B cell (primary cell): ENCODE measurements around the gene CCDC178. TPM values are rescaled to one million over a fixed set of nuclear protein-coding genes. Genes with fewer than 3 reads are reported as not detected.

Experiments
- ATAC-seq: fragments of 200-7000 bp; cut with Tn5 transposase; one replicate; pipeline ENCODE4 v1.10.0; 2021; ENCODE audit warnings: low read depth, mild to moderate bottlenecking, moderate number of reproducible peaks, moderate library complexity
- CTCF ChIA-PET: fragments of 350-600 bp; sonication (Branson Sonifier 250); formaldehyde crosslinking; loops from one replicate; lab custom pipeline; 2021; ENCODE audit warnings: antibody characterized with exemption, inconsistent platforms; lab: Charles Lee
- POLR2A ChIA-PET: fragments of 350-600 bp; sonication (Branson Sonifier 250); formaldehyde crosslinking; loops from one replicate; lab custom pipeline; 2021; ENCODE audit warnings: antibody characterized with exemption; lab: Charles Lee
- DNase-seq: peaks from one replicate; pipeline ENCODE4 v3.0.0; 2013
- H2AFZ ChIP-seq: 2 replicates; pipeline ENCODE4 v1.6.1; 2012; ENCODE audit warnings: mild to moderate bottlenecking, low read depth, low read length; ENCODE audit not compliant: insufficient read depth, poor library complexity, severe bottlenecking
- H3K27ac ChIP-seq, 2 donors: 1 replicate in 1 of 2; 2 replicates in 1 of 2; pipeline ENCODE4 v1.5.1; 2012 to 2013; ENCODE audit warnings: low read length in 2 of 2, mild to moderate bottlenecking in 2 of 2, moderate library complexity in 1 of 2
- H3K27me3 ChIP-seq, 4 experiments: fragments of 200-600 bp in 1 of 4; sonication (generic) in 1 of 4; replicated peaks in 1 of 4; 1 replicate in 2 of 4; 2 replicates in 2 of 4; pipeline versions ENCODE4 v1.6.1 to v1.7.0; 2013 to 2016; ENCODE audit warnings: low read length in 3 of 4, mild to moderate bottlenecking in 2 of 4, mixed read lengths in 1 of 4, moderate library complexity in 1 of 4; ENCODE audit not compliant: insufficient read depth in 4 of 4, control insufficient read depth in 3 of 4; ENCODE audit errors: control extremely low read depth in 1 of 4
- H3K36me3 ChIP-seq, 2 experiments: replicated peaks in 1 of 2; 1 replicate in 1 of 2; 2 replicates in 1 of 2; pipeline versions ENCODE4 v1.6.1 to v1.7.1; 2013; ENCODE audit warnings: low read length in 1 of 2; ENCODE audit not compliant: insufficient read depth in 2 of 2, control insufficient read depth in 1 of 2; ENCODE audit errors: control extremely low read depth in 1 of 2, extremely low read depth in 1 of 2
- H3K4me1 ChIP-seq, 2 donors: fragments of 200-600 bp in 1 of 2; sonication (generic) in 1 of 2; 1 replicate in 1 of 2; 2 replicates in 1 of 2; pipeline versions ENCODE4 v1.5.1 to v1.6.1; 2013 to 2017; ENCODE audit warnings: low read length in 2 of 2; ENCODE audit not compliant: control insufficient read depth in 2 of 2, insufficient read depth in 2 of 2
- H3K4me2 ChIP-seq: replicated peaks from 2 replicates; pipeline ENCODE3; 2012; ENCODE audit warnings: mild to moderate bottlenecking, low read depth, low read length; ENCODE audit not compliant: poor library complexity, severe bottlenecking
- H3K4me3 ChIP-seq, 5 experiments: fragments of 200-600 bp in 1 of 5; sonication (generic) in 1 of 5; 1 replicate in 3 of 5; 2 replicates in 2 of 5; pipeline versions ENCODE4 v1.5.1 to v1.7.0; 2011 to 2016; ENCODE audit warnings: low read length in 4 of 5, mild to moderate bottlenecking in 4 of 5, low read depth in 2 of 5, control low read depth in 1 of 5, moderate library complexity in 1 of 5; ENCODE audit not compliant: insufficient read depth in 1 of 5; ENCODE audit errors: control extremely low read depth in 1 of 5, extremely low read depth in 1 of 5
- H3K79me2 ChIP-seq: fragments of 200-600 bp; sonication (generic); one replicate; pipeline ENCODE4 v1.6.0; 2016; ENCODE audit warnings: low read length; ENCODE audit not compliant: control insufficient read depth, insufficient read depth
- H3K9ac ChIP-seq: fragments of 200-600 bp; sonication (generic); 2 replicates; pipeline ENCODE4 v1.6.1; 2017; ENCODE audit warnings: mild to moderate bottlenecking, low read length, moderate library complexity
- H3K9me3 ChIP-seq, 3 donors: one replicate each; pipeline versions ENCODE4 v1.6.1 to v1.7.1; 2013; ENCODE audit warnings: low read length in 2 of 3; ENCODE audit not compliant: control insufficient read depth in 2 of 3, insufficient read depth in 1 of 3; ENCODE audit errors: control extremely low read depth in 1 of 3
- H4K20me1 ChIP-seq: 2 replicates; pipeline ENCODE4 v1.6.0; 2012; ENCODE audit warnings: mild to moderate bottlenecking, low read length; ENCODE audit not compliant: insufficient read depth, control insufficient read depth, poor library complexity, severe bottlenecking
- H3K27ac Mint-ChIP-seq: one replicate; pipeline ENCODE4 v1.8.0; 2021; ENCODE audit warnings: mixed read lengths
- H3K27me3 Mint-ChIP-seq: one replicate; pipeline ENCODE4 v1.8.0; 2021; ENCODE audit warnings: mixed read lengths
- H3K4me1 Mint-ChIP-seq: one replicate; pipeline ENCODE4 v1.8.0; 2021; ENCODE audit warnings: mixed read lengths
- H3K4me3 Mint-ChIP-seq: one replicate; pipeline ENCODE4 v1.8.0; 2021; ENCODE audit warnings: mixed read lengths
- H3K9me3 Mint-ChIP-seq: one replicate; pipeline ENCODE4 v1.8.0; 2022; ENCODE audit warnings: mixed read lengths; ENCODE audit not compliant: insufficient read depth
- EZH2 ChIP-seq: IDR thresholded peaks from 2 replicates; pipeline ENCODE4 v1.6.1; 2012; ENCODE audit warnings: borderline replicate concordance, low read depth, mild to moderate bottlenecking, moderate library complexity, low read length; ENCODE audit not compliant: insufficient read depth, poor library complexity, severe bottlenecking
- WGBS: methylation state at CpG from one replicate; pipeline ENCODE4 v1.1.5; 2013; ENCODE audit warnings: missing lambda C conversion rate; ENCODE audit not compliant: insufficient coverage; 5-methylcytosine and 5-hydroxymethylcytosine counted together
- intact Hi-C: fragments of 100-400 bp; cut with micrococcal nuclease; formaldehyde crosslinking; loops from one replicate; pipeline ENCODE4 v1.10.0; 2022
- polyA plus RNA-seq: library from polyadenylated mRNA; depleted of rRNA; stranded (reverse); fragments of >200 nt; gene quantifications from 2 replicates; pipeline ENCODE4 v1.2.3, GENCODE V29; 2012
- total RNA-seq, 2 donors: library from RNA; stranded (reverse); fragments of 120-200 nt in 1 of 2; gene quantifications; 1 replicate in 1 of 2; 2 replicates in 1 of 2; pipeline versions ENCODE4 v1.2.3 to v1.2.4, GENCODE V29; 2013 to 2022
- TF ChIP-seq, protein P1 (sequence below): fragments of 200-600 bp; IDR thresholded peaks from one replicate; pipeline ENCODE4 v1.8.0; 2022; ENCODE audit warnings: antibody characterized with exemption, mild to moderate bottlenecking

The CCDC178 gene
- total and polyA plus RNA-seq, 2 donors (not counting 1 experiment from before 2014, with no cell fraction given): not detected

DNA sequence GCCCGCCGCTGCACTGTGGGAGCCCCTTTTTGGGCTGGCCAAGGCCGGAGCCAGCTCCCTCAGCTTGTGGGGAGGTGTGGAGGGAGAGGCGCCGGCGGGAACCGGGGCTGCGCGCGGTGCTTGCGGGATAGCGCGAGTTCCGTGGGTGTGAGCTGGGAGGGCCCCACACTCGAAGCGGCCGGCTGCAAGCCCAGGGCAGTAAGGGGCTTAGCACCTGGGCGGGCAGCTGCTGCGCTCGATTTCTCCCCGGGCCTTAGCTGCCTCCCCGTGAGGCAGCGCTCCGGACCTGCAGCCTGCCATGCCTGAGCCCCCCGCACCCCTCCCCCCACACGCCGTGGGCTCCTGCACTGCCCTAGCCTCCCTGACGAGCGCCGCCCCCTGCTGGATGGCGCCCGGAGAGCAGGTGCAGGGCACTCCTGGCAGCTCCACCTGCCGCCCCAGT is 124.4 kb downstream of the CCDC178 start:
- Histone ChIP-seq H3K36me3 (no peaks in the 10 kb centered on the region), H3K9me3 (peaks cover 0 to 8% (median 0%) of the 10 kb centered on the region in 3 donors), H3K9ac (no peak overlapping the region), H4K20me1 (no peaks in the 10 kb centered on the region), H3K79me2 (no peaks in the 10 kb centered on the region), H3K27ac (no peak overlapping the region), H3K4me3 (no peak overlapping the region), H3K27me3 (no peaks in the 10 kb centered on the region), H3K4me2 (no peak overlapping the region), H3K4me1 (no peaks in the 10 kb centered on the region), H2AFZ (no peak overlapping the region)
- Mint-ChIP-seq H3K4me1 (no peaks in the 10 kb centered on the region), H3K4me3 (no peak overlapping the region), H3K27ac (no peak overlapping the region), H3K9me3 (no peaks in the 10 kb centered on the region), H3K27me3 (no peaks in the 10 kb centered on the region)
- TF ChIP-seq, protein P1, sequence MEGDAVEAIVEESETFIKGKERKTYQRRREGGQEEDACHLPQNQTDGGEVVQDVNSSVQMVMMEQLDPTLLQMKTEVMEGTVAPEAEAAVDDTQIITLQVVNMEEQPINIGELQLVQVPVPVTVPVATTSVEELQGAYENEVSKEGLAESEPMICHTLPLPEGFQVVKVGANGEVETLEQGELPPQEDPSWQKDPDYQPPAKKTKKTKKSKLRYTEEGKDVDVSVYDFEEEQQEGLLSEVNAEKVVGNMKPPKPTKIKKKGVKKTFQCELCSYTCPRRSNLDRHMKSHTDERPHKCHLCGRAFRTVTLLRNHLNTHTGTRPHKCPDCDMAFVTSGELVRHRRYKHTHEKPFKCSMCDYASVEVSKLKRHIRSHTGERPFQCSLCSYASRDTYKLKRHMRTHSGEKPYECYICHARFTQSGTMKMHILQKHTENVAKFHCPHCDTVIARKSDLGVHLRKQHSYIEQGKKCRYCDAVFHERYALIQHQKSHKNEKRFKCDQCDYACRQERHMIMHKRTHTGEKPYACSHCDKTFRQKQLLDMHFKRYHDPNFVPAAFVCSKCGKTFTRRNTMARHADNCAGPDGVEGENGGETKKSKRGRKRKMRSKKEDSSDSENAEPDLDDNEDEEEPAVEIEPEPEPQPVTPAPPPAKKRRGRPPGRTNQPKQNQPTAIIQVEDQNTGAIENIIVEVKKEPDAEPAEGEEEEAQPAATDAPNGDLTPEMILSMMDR: no peak
- TF ChIP-seq EZH2: no peak
- POLR2A ChIA-PET: no interaction called here
- CTCF ChIA-PET: no interaction called here
- DNase-seq (no peak), ATAC-seq (no peak)
- 96% methylated on average over 30 of the region's 33 CpGs for WGBS
- intact Hi-C loops: no loop called here

DNA sequence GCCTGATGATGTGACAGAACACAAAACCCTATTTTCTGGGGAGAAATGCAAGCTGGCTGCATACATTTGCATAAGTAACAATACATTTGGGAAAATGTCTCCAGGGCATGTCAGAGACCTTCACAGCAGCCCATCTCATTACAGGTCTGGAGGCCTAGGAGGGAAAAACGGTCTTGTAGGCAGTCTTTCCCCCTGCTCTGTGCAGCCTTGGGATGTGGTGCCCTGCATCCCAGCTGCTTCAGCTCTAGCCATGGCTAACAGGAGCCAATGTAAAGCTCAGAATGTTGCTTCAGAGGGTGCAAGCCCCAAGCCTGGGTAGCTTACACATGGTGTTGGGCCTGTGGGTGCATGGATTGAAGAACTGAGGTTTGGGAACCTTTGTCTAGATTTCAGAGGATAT is 133.0 kb downstream of the CCDC178 start:
- Histone ChIP-seq H3K4me2 (no peak overlapping the region), H3K79me2 (no peaks in the 10 kb centered on the region), H3K4me1 (no peaks in the 10 kb centered on the region), H3K27me3 (no peaks in the 10 kb centered on the region), H2AFZ (no peak overlapping the region), H3K9ac (no peak overlapping the region), H4K20me1 (no peaks in the 10 kb centered on the region), H3K4me3 (no peak overlapping the region), H3K36me3 (no peaks in the 10 kb centered on the region), H3K9me3 (peaks cover 0 to 6% (median 0%) of the 10 kb centered on the region in 3 donors), H3K27ac (no peak overlapping the region)
- ChIA-PET CTCF (no interaction called here), POLR2A (no interaction called here)
- no peaks in the 10 kb centered on the region for H3K27me3 Mint-ChIP-seq
- no peak for TF ChIP-seq EZH2
- TF ChIP-seq, protein P1: no peak
- 33% methylated on average over 1 of the region's 1 CpG for WGBS
- no peak overlapping the region for H3K4me3 Mint-ChIP-seq
- ATAC-seq: no peak
- H3K9me3 Mint-ChIP-seq: no peaks in the 10 kb centered on the region
- DNase-seq: no peak
- no peaks in the 10 kb centered on the region for H3K4me1 Mint-ChIP-seq
- intact Hi-C loops: no loop called here
- no peak overlapping the region for H3K27ac Mint-ChIP-seq
